Parathyroid adenoma (tissue), 2 donors: Measurements from ENCODE around the gene CACNB2.

ENCODE experiments used
- H2AFZ ChIP-seq: fragments of 300-600 bp; sonication (generic); one replicate; pipeline ENCODE4 v1.7.0; 2017; ENCODE audit warnings: antibody characterized with exemption, mild to moderate bottlenecking
- H3K27ac ChIP-seq: fragments of 300-600 bp; sonication (generic); one replicate; pipeline ENCODE4 v1.7.0; 2017
- H3K27me3 ChIP-seq: fragments of 300-600 bp; sonication (generic); one replicate; pipeline ENCODE4 v1.7.0; 2017; ENCODE audit warnings: low read length; ENCODE audit not compliant: control insufficient read depth, insufficient read depth
- H3K36me3 ChIP-seq: fragments of 300-600 bp; sonication (generic); one replicate; pipeline ENCODE4 v1.7.0; 2017; ENCODE audit warnings: low read length; ENCODE audit not compliant: control insufficient read depth, insufficient read depth
- H3K4me1 ChIP-seq: fragments of 300-600 bp; sonication (generic); one replicate; pipeline ENCODE4 v1.7.0; 2017; ENCODE audit warnings: control low read depth
- H3K4me2 ChIP-seq: fragments of 300-600 bp; sonication (generic); one replicate; pipeline ENCODE4 v1.7.0; 2017; ENCODE audit warnings: low read length
- H3K4me3 ChIP-seq: fragments of 300-600 bp; sonication (generic); one replicate; pipeline ENCODE4 v1.7.0; 2017; ENCODE audit warnings: low read depth, low read length
- H3K79me2 ChIP-seq: fragments of 300-600 bp; sonication (generic); one replicate; pipeline ENCODE4 v1.7.0; 2017; ENCODE audit warnings: control low read depth
- H3K9ac ChIP-seq: fragments of 300-600 bp; sonication (generic); one replicate; pipeline ENCODE4 v1.7.0; 2017; ENCODE audit warnings: mild to moderate bottlenecking
- H3K9me3 ChIP-seq: fragments of 300-600 bp; sonication (generic); one replicate; pipeline ENCODE4 v1.7.0; 2017; ENCODE audit warnings: low read length; ENCODE audit not compliant: control insufficient read depth
- TF ChIP-seq, protein P1 (sequence below): fragments of 300-600 bp; sonication (generic); IDR thresholded peaks from one replicate; pipeline ENCODE4 v1.7.0; 2017; ENCODE audit warnings: antibody characterized with exemption, mild to moderate bottlenecking
- donor health status: primary hyperparathyroidism.

The CACNB2 gene

DNA sequence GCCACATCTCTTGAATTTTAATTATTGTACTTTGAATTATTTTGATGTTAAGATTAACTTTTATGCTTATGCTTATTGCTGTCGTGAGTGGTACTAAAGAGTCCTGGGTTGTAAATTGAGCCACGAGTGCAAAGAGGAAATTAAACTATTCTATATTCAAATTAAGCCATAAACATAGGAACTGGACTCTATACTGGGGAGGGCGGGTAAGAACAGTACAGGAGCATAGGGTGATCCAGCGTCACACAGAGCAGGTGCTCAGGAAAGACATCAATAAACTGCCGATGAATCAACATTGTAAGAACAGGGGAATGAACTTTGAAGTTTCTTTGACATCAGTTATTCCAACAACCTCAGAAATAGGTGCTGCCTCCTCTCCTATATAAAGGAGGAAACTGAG is 219.6 kb downstream of the CACNB2 start:
- no peaks in the 10 kb centered on the region for H3K4me1 ChIP-seq
- no peaks in the 10 kb centered on the region for H3K36me3 ChIP-seq
- no peak overlapping the region for H3K9ac ChIP-seq
- no peaks in the 10 kb centered on the region for H3K9me3 ChIP-seq
- no peak overlapping the region for H3K4me3 ChIP-seq
- no peak overlapping the region for H3K27ac ChIP-seq
- H3K4me2 ChIP-seq = no peak overlapping the region
- no peaks in the 10 kb centered on the region for H3K79me2 ChIP-seq
- H2AFZ ChIP-seq = no peak overlapping the region
- TF ChIP-seq, protein P1, sequence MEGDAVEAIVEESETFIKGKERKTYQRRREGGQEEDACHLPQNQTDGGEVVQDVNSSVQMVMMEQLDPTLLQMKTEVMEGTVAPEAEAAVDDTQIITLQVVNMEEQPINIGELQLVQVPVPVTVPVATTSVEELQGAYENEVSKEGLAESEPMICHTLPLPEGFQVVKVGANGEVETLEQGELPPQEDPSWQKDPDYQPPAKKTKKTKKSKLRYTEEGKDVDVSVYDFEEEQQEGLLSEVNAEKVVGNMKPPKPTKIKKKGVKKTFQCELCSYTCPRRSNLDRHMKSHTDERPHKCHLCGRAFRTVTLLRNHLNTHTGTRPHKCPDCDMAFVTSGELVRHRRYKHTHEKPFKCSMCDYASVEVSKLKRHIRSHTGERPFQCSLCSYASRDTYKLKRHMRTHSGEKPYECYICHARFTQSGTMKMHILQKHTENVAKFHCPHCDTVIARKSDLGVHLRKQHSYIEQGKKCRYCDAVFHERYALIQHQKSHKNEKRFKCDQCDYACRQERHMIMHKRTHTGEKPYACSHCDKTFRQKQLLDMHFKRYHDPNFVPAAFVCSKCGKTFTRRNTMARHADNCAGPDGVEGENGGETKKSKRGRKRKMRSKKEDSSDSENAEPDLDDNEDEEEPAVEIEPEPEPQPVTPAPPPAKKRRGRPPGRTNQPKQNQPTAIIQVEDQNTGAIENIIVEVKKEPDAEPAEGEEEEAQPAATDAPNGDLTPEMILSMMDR = no peak
- H3K27me3 ChIP-seq = no peaks in the 10 kb centered on the region

GRCh38 chr10:18362892-18363291 is 222.7 kb downstream of the CACNB2 start:
- Histone ChIP-seq H3K36me3 (no peaks in the 10 kb centered on the region), H3K27me3 (no peaks in the 10 kb centered on the region), H3K79me2 (no peaks in the 10 kb centered on the region), H3K4me3 (no peak overlapping the region), H3K4me2 (no peak overlapping the region), H3K4me1 (no peaks in the 10 kb centered on the region), H3K9me3 (no peaks in the 10 kb centered on the region), H2AFZ (no peak overlapping the region), H3K27ac (no peak overlapping the region), H3K9ac (no peak overlapping the region)
- TF ChIP-seq, protein P1 = no peak

- Histone ChIP-seq H3K79me2 (no peaks in the 10 kb centered on the region), H2AFZ (no peak overlapping the region), H3K4me3 (no peak overlapping the region), H3K4me2 (no peak overlapping the region), H3K27ac (no peak overlapping the region), H3K9ac (no peak overlapping the region), H3K9me3 (no peaks in the 10 kb centered on the region), H3K36me3 (no peaks in the 10 kb centered on the region), H3K27me3 (no peaks in the 10 kb centered on the region), H3K4me1 (no peaks in the 10 kb centered on the region)
- TF ChIP-seq, protein P1 = no peak
Observed at GRCh38 chr10:18364987-18365775, 225.0 kb downstream of the CACNB2 start.

DNA sequence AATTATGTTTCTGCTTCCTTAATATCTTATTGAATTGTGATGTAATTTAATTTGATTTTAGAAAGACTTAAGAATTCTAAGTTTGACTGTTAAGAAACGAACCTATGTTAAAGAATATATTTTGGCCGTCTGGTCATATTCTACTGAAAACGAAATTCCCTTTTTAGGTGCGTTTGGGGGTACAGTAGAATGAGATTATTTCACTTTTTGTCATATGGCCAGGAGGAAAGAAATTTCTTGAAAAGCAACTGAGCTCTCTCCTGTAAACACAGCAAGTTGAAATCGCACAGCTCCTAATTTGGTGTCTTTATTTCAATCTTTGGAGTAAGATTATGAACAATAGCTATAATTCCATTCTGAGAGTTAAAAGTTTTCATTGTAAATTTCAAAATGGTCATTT is 227.6 kb downstream of the CACNB2 start:
- Histone ChIP-seq H3K4me2 (no peak overlapping the region), H3K36me3 (no peaks in the 10 kb centered on the region), H3K79me2 (no peaks in the 10 kb centered on the region), H3K9ac (no peak overlapping the region), H3K27ac (no peak overlapping the region), H3K4me3 (no peak overlapping the region), H3K9me3 (no peaks in the 10 kb centered on the region), H2AFZ (no peak overlapping the region), H3K27me3 (no peaks in the 10 kb centered on the region), H3K4me1 (no peaks in the 10 kb centered on the region)
- TF ChIP-seq, protein P1 = no peak

DNA sequence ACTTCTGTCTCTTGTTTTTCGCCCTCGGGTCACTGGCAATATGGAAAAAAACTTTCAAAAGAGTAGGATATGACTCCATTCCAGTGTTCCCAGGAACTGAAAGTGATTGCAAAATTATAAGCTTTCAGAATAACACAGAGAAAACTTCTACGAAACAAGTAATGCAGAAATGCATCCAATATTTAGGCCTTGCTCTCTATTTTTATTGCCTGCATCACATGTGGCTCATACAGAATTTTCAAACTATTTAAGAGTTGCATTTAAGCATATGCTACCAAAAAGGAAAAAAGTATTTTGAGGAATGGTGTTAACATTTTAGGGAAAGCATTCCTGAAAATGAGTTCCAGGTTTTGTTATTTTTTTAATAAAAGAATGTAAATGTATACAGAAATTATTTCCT is 228.0 kb downstream of the CACNB2 start:
- Histone ChIP-seq H3K4me3 (no peak overlapping the region), H3K4me1 (no peaks in the 10 kb centered on the region), H3K27ac (no peak overlapping the region), H2AFZ (no peak overlapping the region), H3K79me2 (no peaks in the 10 kb centered on the region), H3K4me2 (no peak overlapping the region), H3K9ac (no peak overlapping the region), H3K36me3 (no peaks in the 10 kb centered on the region), H3K27me3 (no peaks in the 10 kb centered on the region), H3K9me3 (no peaks in the 10 kb centered on the region)
- TF ChIP-seq, protein P1 = no peak
